ENCODE data around the gene EFCC1.

Gene EFCC1

GRCh38 chr3:128970740-128971047, 30.4 kb upstream of the EFCC1 start:
- TF ChIP-seq, protein P1, sequence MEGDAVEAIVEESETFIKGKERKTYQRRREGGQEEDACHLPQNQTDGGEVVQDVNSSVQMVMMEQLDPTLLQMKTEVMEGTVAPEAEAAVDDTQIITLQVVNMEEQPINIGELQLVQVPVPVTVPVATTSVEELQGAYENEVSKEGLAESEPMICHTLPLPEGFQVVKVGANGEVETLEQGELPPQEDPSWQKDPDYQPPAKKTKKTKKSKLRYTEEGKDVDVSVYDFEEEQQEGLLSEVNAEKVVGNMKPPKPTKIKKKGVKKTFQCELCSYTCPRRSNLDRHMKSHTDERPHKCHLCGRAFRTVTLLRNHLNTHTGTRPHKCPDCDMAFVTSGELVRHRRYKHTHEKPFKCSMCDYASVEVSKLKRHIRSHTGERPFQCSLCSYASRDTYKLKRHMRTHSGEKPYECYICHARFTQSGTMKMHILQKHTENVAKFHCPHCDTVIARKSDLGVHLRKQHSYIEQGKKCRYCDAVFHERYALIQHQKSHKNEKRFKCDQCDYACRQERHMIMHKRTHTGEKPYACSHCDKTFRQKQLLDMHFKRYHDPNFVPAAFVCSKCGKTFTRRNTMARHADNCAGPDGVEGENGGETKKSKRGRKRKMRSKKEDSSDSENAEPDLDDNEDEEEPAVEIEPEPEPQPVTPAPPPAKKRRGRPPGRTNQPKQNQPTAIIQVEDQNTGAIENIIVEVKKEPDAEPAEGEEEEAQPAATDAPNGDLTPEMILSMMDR (IDR thresholded peaks at IDR 0.05; ENCODE audit: low read depth, low read length): no peak
- H3K4me3 ChIP-seq (ENCODE audit: low read depth, low read length): no peak overlapping the region
- no peak for DNase-seq (ENCODE audit: low read depth, low spot score)
- in situ Hi-C loops (cut with HindIII; ENCODE audit: low sequenced_read_pairs): no loop called here

DNA sequence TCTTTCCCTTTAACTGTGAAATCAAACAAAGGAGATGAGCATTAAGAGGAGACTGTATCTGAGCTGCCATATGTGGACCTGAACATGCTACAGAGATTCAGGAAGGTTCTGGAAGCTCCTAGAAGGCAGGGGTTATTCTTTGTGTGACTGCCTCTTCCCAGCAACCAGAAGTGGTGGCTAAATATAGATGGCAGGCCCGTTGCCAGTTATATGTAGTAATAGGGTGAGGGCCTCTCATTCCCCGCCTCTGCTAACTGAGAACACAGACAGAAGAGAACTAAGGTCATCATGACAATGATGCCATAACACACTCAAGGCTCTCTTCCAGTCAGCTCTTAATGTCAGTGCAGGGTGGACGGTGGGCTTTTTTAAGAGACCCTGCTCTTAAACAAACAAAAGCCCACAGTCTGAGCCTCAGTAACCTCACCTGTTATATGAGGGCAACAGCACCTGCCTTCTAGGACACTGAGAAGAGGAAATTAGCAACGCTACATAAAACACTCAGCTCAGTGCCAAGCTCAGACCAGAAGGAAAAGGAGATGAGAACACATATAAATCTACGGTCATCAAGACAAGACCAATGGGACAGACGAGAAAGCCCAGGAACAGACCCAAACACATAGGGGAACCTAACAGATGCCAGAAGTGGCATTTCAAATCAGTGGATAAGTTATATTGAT, 29.5 kb upstream of the EFCC1 start:
- no peak overlapping the region for H3K4me3 ChIP-seq (ENCODE audit: low read depth, low read length)
- DNase-seq (ENCODE audit: low read depth, low spot score): peak; percentile 15
- in situ Hi-C loops (cut with HindIII; ENCODE audit: low sequenced_read_pairs): no loop called here
- TF ChIP-seq, protein P1 (IDR thresholded peaks at IDR 0.05; ENCODE audit: low read depth, low read length): no peak

DNA sequence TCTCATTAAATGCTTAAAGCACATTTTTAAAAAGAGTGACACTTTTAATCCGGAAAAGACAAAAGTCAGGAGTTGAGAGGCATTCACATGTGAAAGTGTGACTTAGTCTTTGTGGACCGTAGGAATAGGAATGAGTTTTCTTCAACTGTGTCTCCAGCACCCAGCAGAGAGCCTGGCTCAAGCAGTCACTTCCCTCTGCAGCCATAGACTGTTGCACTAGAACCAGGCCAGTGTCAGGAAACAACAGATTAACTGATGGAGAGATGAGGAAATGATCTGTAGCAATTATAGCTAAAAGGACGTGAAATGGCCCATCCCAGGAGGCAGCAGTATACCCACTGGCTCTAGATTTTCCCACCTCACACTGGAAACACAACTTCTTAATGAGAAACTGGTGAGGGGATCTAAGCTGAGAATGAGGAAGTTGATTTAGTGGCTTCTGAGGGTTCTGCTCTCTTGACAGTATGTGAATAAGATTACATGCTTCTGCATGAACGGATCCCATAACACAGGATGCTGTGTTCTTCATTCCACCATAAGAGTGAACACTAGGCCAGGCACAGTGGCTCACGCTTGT, 27.0 kb upstream of the EFCC1 start:
- in situ Hi-C loops (cut with HindIII; ENCODE audit: low sequenced_read_pairs): no loop called here
- no peak for DNase-seq (ENCODE audit: low read depth, low spot score)
- TF ChIP-seq, protein P1 (IDR thresholded peaks at IDR 0.05; ENCODE audit: low read depth, low read length): no peak
- H3K4me3 ChIP-seq (ENCODE audit: low read depth, low read length): no peak overlapping the region

DNA sequence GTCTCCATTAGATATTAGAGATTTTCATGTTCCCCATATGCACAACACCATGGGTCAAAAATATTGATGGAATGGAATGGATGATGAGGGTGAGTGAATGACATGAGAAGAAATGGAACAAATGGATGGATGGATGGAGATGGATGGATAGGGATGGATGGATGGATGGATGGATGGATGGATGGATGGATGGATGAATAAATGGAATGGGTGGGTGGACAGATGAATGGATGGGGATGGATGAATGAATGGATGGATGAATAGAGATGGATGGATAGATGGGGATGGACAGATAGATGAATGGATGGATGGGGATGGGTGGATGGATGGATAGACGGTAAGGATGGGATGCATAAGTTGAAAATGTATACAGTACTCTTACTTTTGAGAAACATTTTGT, 25.8 kb upstream of the EFCC1 start:
- no peak overlapping the region for H3K4me3 ChIP-seq (ENCODE audit: low read depth, low read length)
- in situ Hi-C loops (cut with HindIII; ENCODE audit: low sequenced_read_pairs): no loop called here
- DNase-seq (ENCODE audit: low read depth, low spot score): no peak
- TF ChIP-seq, protein P1 (IDR thresholded peaks at IDR 0.05; ENCODE audit: low read depth, low read length): no peak

DNA sequence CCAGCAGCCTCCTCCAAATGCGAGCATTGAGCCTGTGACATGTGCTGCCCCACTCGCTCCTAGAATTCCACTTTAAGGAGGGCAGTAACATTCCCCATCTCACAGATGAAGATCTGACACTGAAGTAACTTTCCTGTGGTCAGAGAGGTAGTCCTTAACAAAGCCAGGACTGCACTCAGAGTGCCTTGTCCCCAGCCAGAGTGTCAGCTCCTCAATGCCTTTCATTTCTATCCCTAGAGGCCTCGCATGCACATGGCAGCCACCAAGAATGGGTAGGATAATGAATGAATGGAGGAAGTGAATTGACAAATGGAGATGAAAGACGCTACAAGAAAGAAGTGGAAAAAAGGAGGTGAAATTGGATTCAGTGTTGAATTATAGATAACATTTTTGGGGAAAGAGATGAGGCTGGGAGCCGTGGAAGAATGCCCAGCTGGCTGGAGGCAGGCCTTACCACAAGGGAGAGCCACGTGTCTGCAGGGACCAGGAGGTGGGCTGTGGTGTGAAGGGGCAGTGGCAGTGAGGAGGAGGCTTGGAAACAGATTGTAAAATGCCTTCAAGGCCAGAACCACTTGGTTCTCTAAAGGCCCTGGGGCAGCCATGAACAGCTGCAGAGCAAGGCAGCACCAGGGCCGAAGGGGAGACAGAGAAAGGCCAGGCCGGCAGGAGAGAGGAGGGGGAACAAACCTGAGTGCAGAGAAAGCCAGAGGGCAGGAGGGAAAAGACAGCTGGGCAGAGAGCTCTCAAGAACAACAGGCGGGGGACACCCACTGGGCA, 17.6 kb upstream of the EFCC1 start:
- TF ChIP-seq, protein P1 (IDR thresholded peaks at IDR 0.05; ENCODE audit: low read depth, low read length): no peak
- DNase-seq (ENCODE audit: low read depth, low spot score): no peak
- in situ Hi-C loops (cut with HindIII; ENCODE audit: low sequenced_read_pairs): no loop called here
- H3K4me3 ChIP-seq (ENCODE audit: low read depth, low read length): no peak overlapping the region

DNA sequence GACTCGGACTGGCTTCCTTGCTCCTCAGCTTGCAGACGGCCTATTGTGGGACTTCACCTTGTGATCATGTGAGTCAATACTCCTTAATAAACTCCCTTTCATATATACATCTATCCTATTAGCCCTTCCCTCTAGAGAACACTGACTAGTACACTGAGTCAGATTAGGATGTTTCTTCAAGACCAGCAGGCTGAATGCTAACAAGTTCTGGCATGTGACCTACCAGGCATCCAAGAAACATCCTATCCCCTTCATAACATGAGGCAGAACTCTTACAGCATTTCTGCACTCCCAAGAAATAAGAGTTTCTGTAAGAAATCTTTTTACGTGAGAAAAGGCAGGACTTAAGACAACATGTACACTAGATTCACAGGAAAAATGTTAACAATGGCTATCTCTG, 16.5 kb upstream of the EFCC1 start:
- in situ Hi-C loops (cut with HindIII; ENCODE audit: low sequenced_read_pairs): no loop called here
- DNase-seq (ENCODE audit: low read depth, low spot score): no peak
- TF ChIP-seq, protein P1 (IDR thresholded peaks at IDR 0.05; ENCODE audit: low read depth, low read length): no peak
- no peak overlapping the region for H3K4me3 ChIP-seq (ENCODE audit: low read depth, low read length)
